ENCODE measurements around the gene TRIM27. TPM values are rescaled to one million over a fixed set of nuclear protein-coding genes. Genes with fewer than 3 reads are reported as not detected.

Gene TRIM27
- total and polyA plus RNA-seq, 4 donors: 19.6 to 63.3 (median 32.5) TPM

- Histone ChIP-seq H3K9ac (ENCODE audit: low read depth in 1 of 2, low read length in 2 of 2) (peak overlapping the region; percentile 87 to 99), H3K27ac (ENCODE audit: low read depth in 1 of 2, low read length in 2 of 2) (peak overlapping the region; percentile 91 to 100), H3K36me3 (ENCODE audit: control insufficient read depth in 4 of 4, insufficient read depth in 3 of 4, low read depth in 1 of 4, low read length in 3 of 4) (peaks cover 2 to 16% (median 10%) of the 10 kb centered on the region in 4 donors), H3K27me3 (ENCODE audit: control insufficient read depth in 4 of 4, insufficient read depth in 4 of 4, low read length in 3 of 4) (no peaks in the 10 kb centered on the region), H3K4me1 (ENCODE audit: control insufficient read depth in 4 of 4, insufficient read depth in 4 of 4, low read length in 3 of 4) (peaks cover 0 to 2% (median 0%) of the 10 kb centered on the region in 4 donors), H3K4me3 (ENCODE audit: low read depth in 1 of 3, low read length in 3 of 3) (peak overlapping the region; percentile 40 to 71 (median 68)), H3K9me3 (ENCODE audit: control insufficient read depth in 4 of 4, low read length in 3 of 4) (no peaks in the 10 kb centered on the region)
- 39% methylated on average over 1 of the region's 1 CpG for WGBS
- DNase-seq (ENCODE audit: low spot score): no peak
- peak in 1 of 2 donors; percentile 3 for TF ChIP-seq HNF4A (conservative IDR thresholded peaks at IDR 0.05)
- peak; percentile 2 for TF ChIP-seq SP1 (IDR thresholded peaks at IDR 0.05)
- no peak for TF ChIP-seq ATF3 (IDR thresholded peaks at IDR 0.05)
Measured at GRCh38 chr6:28897369-28897745, 26.4 kb downstream of the TRIM27 start.

GRCh38 chr6:28896505-28897368, 27.0 kb downstream of the TRIM27 start:
- Histone ChIP-seq H3K9ac (ENCODE audit: low read depth in 1 of 2, low read length in 2 of 2) (peak overlapping the region; percentile 87 to 99), H3K36me3 (ENCODE audit: control insufficient read depth in 4 of 4, insufficient read depth in 3 of 4, low read depth in 1 of 4, low read length in 3 of 4) (peaks cover 1 to 10% (median 5%) of the 10 kb centered on the region in 4 donors), H3K4me3 (ENCODE audit: low read depth in 1 of 3, low read length in 3 of 3) (peak overlapping the region; percentile 40 to 71 (median 68)), H3K27ac (ENCODE audit: low read depth in 1 of 2, low read length in 2 of 2) (peak overlapping the region; percentile 91 to 100), H3K27me3 (ENCODE audit: control insufficient read depth in 4 of 4, insufficient read depth in 4 of 4, low read length in 3 of 4) (no peaks in the 10 kb centered on the region), H3K9me3 (ENCODE audit: control insufficient read depth in 4 of 4, low read length in 3 of 4) (no peaks in the 10 kb centered on the region), H3K4me1 (ENCODE audit: control insufficient read depth in 4 of 4, insufficient read depth in 4 of 4, low read length in 3 of 4) (peaks cover 0 to 2% (median 0%) of the 10 kb centered on the region in 4 donors)
- TF ChIP-seq FOXA1 (IDR thresholded peaks at IDR 0.05) (no peak), NR2F2 (IDR thresholded peaks at IDR 0.05) (peak; percentile 29), RAD21 (IDR thresholded peaks at IDR 0.05) (peak in 1 of 2 donors; percentile 38), JUND (IDR thresholded peaks at IDR 0.05) (no peak), TAF1 (conservative IDR thresholded peaks at IDR 0.05) (peak; percentile 79), RXRA (IDR thresholded peaks at IDR 0.05) (peak in 1 of 2 donors; percentile 33), ATF3 (IDR thresholded peaks at IDR 0.05) (no peak), SP1 (IDR thresholded peaks at IDR 0.05) (peak; percentile 29), YY1 (IDR thresholded peaks at IDR 0.05) (peak; percentile 94), GABPA (IDR thresholded peaks at IDR 0.05 in 1 of 2, conservative IDR thresholded peaks at IDR 0.05 in 1 of 2) (no peak), EGR1 (IDR thresholded peaks at IDR 0.05; ENCODE audit: low read depth in 2 of 2) (no peak)
- TF ChIP-seq, protein P1, sequence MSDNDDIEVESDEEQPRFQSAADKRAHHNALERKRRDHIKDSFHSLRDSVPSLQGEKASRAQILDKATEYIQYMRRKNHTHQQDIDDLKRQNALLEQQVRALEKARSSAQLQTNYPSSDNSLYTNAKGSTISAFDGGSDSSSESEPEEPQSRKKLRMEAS (IDR thresholded peaks at IDR 0.05): peak; percentile 10
- TF ChIP-seq, protein P2, sequence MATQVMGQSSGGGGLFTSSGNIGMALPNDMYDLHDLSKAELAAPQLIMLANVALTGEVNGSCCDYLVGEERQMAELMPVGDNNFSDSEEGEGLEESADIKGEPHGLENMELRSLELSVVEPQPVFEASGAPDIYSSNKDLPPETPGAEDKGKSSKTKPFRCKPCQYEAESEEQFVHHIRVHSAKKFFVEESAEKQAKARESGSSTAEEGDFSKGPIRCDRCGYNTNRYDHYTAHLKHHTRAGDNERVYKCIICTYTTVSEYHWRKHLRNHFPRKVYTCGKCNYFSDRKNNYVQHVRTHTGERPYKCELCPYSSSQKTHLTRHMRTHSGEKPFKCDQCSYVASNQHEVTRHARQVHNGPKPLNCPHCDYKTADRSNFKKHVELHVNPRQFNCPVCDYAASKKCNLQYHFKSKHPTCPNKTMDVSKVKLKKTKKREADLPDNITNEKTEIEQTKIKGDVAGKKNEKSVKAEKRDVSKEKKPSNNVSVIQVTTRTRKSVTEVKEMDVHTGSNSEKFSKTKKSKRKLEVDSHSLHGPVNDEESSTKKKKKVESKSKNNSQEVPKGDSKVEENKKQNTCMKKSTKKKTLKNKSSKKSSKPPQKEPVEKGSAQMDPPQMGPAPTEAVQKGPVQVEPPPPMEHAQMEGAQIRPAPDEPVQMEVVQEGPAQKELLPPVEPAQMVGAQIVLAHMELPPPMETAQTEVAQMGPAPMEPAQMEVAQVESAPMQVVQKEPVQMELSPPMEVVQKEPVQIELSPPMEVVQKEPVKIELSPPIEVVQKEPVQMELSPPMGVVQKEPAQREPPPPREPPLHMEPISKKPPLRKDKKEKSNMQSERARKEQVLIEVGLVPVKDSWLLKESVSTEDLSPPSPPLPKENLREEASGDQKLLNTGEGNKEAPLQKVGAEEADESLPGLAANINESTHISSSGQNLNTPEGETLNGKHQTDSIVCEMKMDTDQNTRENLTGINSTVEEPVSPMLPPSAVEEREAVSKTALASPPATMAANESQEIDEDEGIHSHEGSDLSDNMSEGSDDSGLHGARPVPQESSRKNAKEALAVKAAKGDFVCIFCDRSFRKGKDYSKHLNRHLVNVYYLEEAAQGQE (IDR thresholded peaks at IDR 0.05): peak; percentile 68
- TF ChIP-seq, protein P3, sequence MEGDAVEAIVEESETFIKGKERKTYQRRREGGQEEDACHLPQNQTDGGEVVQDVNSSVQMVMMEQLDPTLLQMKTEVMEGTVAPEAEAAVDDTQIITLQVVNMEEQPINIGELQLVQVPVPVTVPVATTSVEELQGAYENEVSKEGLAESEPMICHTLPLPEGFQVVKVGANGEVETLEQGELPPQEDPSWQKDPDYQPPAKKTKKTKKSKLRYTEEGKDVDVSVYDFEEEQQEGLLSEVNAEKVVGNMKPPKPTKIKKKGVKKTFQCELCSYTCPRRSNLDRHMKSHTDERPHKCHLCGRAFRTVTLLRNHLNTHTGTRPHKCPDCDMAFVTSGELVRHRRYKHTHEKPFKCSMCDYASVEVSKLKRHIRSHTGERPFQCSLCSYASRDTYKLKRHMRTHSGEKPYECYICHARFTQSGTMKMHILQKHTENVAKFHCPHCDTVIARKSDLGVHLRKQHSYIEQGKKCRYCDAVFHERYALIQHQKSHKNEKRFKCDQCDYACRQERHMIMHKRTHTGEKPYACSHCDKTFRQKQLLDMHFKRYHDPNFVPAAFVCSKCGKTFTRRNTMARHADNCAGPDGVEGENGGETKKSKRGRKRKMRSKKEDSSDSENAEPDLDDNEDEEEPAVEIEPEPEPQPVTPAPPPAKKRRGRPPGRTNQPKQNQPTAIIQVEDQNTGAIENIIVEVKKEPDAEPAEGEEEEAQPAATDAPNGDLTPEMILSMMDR (IDR thresholded peaks at IDR 0.05; ENCODE audit: low read depth, low read length, missing input control): peak; percentile 24
- WGBS: under 1% methylated on average over 41 of the region's 41 CpGs
- peak; percentile 70 for DNase-seq (ENCODE audit: low spot score)
